ENCODE data around the gene AP3S2.
"Not testable (repeated sequence)": the region's sequence is repeated elsewhere in the genome, so short reads cannot be mapped to it uniquely, and the experiment has no call there.

Gene AP3S2

GRCh38 chr15:89797678-89798201 is 96.1 kb downstream of the AP3S2 start:
- DNase-seq = no peak

DNA sequence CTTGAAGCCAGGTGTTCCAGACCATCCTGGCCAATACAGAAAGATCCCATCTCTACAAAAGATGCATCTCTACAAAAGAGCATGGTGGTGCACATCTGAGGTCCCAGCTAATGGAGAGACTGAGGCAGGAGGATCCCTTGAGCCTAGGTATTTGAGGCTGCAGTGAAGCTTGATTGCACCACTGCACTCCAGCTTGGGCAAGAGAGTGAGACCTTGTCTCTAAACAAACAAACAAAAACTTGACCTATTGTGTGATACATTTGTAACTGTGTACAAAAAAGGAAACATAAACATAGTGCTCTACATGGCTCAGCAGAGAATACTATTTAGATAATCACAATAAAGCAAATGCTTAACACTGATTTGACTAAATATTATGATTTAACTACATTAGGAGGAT is 97.8 kb downstream of the AP3S2 start:
- DNase-seq = no peak

DNA sequence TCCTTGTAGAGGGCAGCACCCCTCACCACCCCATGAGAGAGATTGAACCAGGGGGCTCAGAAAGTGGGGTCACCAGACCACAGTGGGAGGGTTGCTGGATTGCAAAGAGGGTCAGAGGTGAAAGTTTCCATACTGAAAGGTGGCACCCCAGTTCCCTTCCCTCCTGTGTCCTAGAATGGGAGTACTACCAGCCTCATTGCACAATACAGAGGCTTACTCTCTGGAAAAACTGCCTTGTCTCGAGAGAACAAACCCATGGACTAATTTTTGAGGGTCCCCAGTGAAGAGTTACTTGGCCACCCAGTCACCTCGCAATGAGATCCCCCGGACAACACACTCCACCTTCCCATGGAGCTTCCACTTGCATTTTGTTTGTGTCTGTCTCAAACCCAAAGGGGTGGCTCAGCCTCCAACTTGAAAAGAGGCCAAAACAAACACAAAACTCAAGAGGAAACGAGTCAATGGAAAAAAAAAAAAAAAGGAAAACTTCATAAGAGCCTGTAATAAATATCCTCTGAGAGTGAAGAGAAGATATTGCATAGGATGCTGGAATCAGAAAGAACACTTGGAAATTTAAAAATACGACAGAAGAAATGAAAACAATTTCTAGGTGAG is 99.1 kb downstream of the AP3S2 start:
- DNase-seq = no peak

GRCh38 chr15:89792106-89792805 is 101.5 kb downstream of the AP3S2 start:
- no peak for DNase-seq

- DNase-seq = no peak
Measured at GRCh38 chr15:89790661-89791060, 103.1 kb downstream of the AP3S2 start.

DNA sequence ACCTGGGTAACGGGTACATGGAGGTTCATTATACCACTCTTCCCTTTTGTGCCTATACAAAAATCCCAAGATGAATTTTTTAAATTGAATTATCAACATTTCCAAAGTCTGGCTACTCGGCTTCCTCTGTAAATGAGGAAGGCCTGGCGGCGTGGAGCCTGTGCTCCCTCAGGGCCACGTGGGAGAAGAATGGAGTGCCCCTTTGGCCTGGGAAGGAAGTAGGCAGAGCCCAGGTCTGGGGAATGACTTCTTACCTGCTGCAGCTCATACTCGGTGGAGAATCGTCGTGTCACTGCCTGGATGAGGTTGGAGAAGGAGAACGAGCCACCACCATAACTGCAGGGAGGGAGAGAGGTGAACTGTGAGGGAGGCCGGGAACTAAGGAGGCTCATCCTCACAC is 103.6 kb downstream of the AP3S2 start:
- no peak for DNase-seq

DNA sequence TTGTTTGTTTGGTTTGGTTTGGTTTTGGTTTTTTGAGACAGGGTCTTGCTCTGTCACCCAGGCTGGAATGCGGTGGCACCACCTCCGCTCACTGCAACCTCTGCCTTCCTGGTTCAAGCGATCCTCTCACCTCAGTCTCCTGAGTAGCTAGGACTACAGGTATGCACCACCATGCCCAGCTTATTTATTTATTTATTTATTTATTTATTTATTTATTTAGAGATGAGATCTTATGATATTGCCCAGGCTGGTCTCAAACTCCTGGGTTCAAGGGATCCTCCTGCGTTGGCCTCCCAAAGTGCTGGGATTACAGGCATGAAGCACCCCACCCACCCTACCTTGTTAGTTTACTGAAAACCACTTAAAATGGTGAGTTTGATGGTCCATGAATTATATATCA is 105.2 kb downstream of the AP3S2 start:
- not testable (repeated sequence) for DNase-seq

DNA sequence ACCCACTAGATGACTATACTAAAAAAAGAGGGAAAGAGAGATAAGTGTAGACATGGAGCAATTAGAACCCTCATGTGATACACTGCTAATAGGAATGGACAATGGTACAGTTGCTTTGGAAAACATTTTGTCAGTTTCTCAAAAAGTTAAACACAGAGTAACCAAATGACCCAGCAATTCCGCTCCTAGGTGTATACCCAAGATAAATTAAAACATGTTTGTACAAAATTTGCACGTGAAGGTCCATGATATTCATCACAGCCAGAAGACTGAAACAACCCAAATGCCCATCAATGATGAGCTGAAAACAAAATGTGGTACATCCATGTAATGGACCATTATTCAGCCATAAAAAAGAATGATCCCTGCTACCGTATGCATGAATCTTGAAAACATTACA is 105.8 kb downstream of the AP3S2 start:
- DNase-seq = no peak

- DNase-seq = no peak
Measured at GRCh38 chr15:89785774-89786140, 108.0 kb downstream of the AP3S2 start.

DNA sequence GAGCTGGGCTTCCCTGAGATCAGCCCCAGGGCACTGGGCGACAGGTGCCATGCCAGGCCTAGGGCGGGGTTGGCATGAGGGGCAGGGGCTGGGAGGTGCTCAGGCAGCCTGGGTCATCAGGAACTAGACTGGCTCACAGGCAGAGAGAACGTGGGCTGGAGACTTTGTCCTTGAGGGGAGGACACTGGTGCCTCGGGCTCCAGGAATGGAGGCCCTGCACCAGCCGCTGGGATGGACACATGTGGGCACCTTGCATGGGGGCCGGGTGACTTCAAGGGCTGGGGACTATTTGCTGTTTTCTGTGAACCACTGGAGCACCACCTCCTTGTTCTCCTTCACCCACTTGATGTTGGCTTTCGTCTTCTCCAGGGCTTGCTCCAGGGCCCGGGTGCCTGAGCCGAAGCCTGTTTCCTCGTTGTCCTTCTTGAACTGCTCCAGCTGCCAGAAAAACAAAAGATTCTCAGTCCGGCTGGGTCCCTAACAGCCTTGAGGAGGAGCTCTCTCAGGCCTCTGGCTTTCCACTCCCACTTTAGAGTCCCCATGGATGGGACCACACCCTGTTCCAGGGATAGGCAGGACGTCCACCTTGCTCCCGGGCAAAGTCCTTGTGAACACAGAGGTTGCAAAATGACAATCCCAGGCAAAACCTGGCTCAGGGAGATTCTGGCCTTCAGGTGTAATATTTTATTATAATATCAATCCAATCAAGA is 108.6 kb downstream of the AP3S2 start:
- DNase-seq = no peak

GRCh38 chr15:89784686-89784960 is 109.2 kb downstream of the AP3S2 start:
- DNase-seq = no peak

- DNase-seq = no peak
Measured at GRCh38 chr15:89783861-89784685, 109.7 kb downstream of the AP3S2 start.

DNA sequence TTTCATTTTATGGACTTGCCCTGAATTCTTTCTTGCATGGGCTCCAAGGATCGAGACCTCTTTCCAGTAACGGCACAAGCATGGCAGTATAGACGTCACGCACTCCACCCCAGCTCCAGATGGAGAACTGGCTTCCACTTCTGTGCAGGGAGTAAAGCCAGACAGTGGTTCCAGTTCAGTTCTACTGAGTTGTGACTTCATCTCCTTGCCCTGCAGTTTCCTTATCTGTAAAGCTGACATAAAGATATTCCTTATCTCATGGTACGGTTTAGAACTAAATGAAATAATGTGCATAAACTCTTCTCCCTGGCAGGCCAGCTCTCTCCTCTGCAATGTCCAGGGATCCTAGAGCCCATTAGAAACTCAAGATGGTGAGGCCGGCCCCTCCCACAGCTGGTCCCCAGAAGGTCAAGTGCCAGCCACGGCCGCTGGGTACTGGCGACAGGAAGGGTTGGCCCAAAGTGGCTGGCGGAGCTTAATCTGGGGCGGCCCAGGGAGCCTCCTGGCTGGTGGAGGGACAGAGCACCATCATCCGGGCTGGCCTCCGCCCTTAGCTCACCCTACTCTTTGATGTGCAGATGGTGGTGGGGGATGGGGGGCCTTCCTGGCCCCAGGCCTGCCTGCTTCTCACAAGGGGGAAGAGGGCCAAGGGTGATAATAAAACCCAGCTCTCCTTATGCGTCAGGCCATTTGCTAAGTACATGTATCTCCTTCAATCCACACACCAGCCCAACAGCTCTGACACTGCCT is 110.5 kb downstream of the AP3S2 start:
- no peak for DNase-seq

DNA sequence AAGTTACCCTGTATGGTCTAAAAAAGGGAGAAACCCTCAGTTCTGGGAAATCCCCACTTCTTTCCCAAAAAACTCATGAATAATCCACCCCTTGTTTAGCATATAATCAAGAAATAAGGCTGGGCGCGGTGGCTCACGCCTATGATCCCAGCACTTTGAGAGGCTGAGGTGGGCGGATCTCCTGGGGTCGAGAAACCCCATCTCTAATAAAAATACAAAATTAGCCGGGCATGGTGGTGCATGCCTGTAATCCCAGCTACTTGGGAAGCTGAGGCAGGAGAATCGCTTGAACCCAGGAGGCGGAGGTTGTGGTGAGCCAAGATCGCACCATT is 111.2 kb downstream of the AP3S2 start:
- DNase-seq = not testable (repeated sequence)

DNA sequence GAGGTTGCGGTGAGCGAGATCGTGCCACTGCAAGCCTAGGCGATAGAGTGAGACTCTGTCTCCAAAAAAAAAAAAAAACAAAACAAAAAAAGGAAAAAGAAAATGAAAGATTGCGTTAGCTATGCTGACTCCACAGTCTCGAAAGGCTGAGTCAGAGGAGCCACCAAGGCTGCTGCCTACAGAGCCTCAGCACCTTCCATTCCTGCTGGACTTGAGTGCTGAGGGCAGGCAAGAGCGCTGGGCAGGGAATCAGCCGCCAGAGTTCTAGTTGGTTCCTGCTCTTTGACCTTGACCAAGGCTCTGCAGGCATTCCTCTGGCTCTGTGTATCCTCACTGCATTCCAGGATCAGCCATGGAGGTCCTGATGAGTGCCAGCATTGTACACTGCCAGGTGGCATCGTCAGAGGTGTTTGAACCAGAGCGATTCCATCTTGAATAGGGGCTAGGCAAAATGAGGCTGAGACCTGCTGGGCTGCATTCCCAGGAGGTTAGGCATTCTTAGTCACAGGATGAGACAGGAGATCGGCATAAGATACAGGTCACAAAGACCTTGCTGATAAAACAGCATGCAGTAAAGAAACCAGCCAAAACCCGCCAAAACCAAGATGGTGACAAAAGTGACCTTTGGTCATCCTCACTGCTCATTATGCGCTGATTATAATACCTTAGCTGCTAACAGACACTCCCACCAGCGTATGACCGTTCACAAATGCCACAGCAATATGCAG is 111.7 kb downstream of the AP3S2 start:
- no peak for DNase-seq

- no peak for DNase-seq
Measured at GRCh38 chr15:89781055-89781454, 112.7 kb downstream of the AP3S2 start.

DNA sequence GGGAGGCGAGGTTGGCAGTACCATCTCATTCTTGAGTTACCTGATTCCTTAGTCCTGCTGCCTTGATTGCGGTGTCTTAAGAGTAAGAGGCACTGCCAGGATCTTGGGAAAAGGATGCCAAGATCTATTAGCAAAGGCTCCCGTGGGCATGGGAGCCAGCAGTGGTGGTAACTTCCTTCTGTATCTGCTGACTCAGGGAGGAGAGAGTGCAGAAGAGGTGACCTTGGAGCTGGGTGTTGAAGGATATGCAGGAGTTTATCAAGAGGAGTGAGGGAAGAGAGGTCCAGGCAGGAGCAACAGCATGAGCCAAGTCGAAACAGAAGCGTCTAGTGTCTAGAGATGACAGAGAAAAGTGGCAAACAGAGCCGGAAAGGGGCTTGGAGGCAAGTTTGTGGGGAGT is 113.2 kb downstream of the AP3S2 start:
- DNase-seq = no peak

Measured in NCI-H526 treated with DMSO at 0.1 percent for 48 hours (cell line).